Omental fat pad (tissue), 4 donors: ENCODE results near the gene THAP7. TPM values are rescaled to one million over a fixed set of nuclear protein-coding genes. Genes with fewer than 3 reads are reported as not detected.

Experiments
- ATAC-seq: fragments of 150-250 bp; one replicate; pipeline ENCODE4 v1.9.1; 2016; ENCODE audit warnings: mild to moderate bottlenecking, moderate library complexity; ENCODE audit not compliant: low FRiP score
- DNase-seq: peaks from one replicate; pipeline ENCODE4 v3.0.0-alpha.2; 2019; ENCODE audit warnings: low spot score
- CTCF ChIP-seq, 3 donors: fragments of 450-650 bp; IDR thresholded peaks; one replicate each; pipeline ENCODE4 v1.5.1; 2016 to 2017; ENCODE audit warnings: antibody characterized with exemption in 3 of 3, mild to moderate bottlenecking in 3 of 3, moderate library complexity in 2 of 3
- total RNA-seq, 4 donors: library from RNA; depleted of rRNA; stranded (reverse); fragments of >200 nt; gene quantifications; one replicate each; pipeline ENCODE4 v1.1.0, GENCODE V29; 2016

THAP7 gene
- total RNA-seq, 4 donors from 2014 or later: 27.4 to 34.2 (median 32.8) TPM

GRCh38 chr22:20998411-20999336 is 3.2 kb downstream of the THAP7 start:
- no peak for ATAC-seq
- no peak for TF ChIP-seq CTCF (IDR thresholded peaks at IDR 0.05)
- no peak for DNase-seq

GRCh38 chr22:20997536-20998257 is 4.2 kb downstream of the THAP7 start:
- DNase-seq (no peak), ATAC-seq (no peak)
- TF ChIP-seq CTCF (IDR thresholded peaks at IDR 0.05): no peak

GRCh38 chr22:20996598-20997535 is 5.1 kb downstream of the THAP7 start:
- TF ChIP-seq CTCF (IDR thresholded peaks at IDR 0.05): no peak
- ATAC-seq (no peak), DNase-seq (no peak)

- no peak for ATAC-seq
Observed at GRCh38 chr22:20996031-20996410, 5.9 kb downstream of the THAP7 start.

GRCh38 chr22:20995329-20996030 is 6.4 kb downstream of the THAP7 start:
- no peak for DNase-seq
- TF ChIP-seq CTCF (IDR thresholded peaks at IDR 0.05): no peak
- no peak for ATAC-seq

More at GRCh38 chr22:20996031-20996410, 5.9 kb downstream of the THAP7 start:
- DNase-seq: no peak
- TF ChIP-seq CTCF (IDR thresholded peaks at IDR 0.05): no peak

GRCh38 chr22:20994902-20995241 is 7.0 kb downstream of the THAP7 start:
- no peak for ATAC-seq
- TF ChIP-seq CTCF (IDR thresholded peaks at IDR 0.05): no peak
- DNase-seq: no peak
